ENCODE data around the gene TUBD1.
"Not testable (repeated sequence)": the region's sequence is repeated elsewhere in the genome, so short reads cannot be mapped to it uniquely, and the experiment has no call there.

The TUBD1 gene

DNA sequence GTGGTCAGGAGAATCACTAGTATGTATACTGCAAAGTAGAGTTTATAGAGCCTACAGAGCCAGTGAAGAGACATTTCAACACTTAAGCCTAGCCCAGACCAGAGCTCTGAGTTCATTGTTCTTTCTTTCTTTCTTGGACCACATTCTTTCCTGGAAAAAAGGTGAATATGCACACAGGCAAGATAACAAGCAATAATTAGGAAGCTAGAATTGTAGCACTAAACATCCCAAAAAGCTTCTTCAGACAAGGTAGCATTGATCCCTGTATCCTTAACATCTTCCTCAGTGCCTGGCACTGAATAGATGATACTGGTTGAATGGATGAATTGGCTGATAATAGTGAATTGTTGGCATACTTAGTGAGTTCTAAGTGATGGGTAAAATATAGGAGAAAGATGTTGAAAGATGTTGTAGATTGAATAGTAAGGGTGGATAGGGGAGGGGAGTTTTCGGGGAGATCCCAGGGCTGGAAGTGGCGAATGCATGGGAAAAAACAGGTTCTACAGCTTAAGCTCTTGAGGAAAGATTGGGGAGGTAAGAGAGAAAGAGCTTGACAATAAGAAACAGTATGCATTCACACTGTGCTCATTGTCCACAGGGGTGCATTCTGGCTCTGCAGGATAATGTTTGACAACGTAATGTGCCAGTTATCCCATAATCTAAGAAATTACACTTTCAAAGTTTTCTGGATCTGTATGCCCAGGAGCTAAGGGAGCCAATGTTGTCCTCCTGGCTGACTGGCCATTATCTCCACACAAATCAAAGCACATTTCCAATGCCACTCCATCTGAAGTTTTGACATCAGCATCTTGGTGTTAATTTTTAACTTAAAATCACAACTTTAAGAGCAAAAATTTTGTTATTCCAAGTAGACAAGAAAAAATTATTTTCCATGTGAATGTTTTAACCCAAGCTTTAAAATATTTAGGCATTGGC is 35.6 kb downstream of the TUBD1 start:
- no peaks in the 10 kb centered on the region for H3K27me3 ChIP-seq (ENCODE audit: insufficient read depth, low read depth, severe bottlenecking)
- no peak for DNase-seq
- no peak overlapping the region for H3K4me3 ChIP-seq (ENCODE audit: low read depth, low read length)
- TF ChIP-seq, protein P1, sequence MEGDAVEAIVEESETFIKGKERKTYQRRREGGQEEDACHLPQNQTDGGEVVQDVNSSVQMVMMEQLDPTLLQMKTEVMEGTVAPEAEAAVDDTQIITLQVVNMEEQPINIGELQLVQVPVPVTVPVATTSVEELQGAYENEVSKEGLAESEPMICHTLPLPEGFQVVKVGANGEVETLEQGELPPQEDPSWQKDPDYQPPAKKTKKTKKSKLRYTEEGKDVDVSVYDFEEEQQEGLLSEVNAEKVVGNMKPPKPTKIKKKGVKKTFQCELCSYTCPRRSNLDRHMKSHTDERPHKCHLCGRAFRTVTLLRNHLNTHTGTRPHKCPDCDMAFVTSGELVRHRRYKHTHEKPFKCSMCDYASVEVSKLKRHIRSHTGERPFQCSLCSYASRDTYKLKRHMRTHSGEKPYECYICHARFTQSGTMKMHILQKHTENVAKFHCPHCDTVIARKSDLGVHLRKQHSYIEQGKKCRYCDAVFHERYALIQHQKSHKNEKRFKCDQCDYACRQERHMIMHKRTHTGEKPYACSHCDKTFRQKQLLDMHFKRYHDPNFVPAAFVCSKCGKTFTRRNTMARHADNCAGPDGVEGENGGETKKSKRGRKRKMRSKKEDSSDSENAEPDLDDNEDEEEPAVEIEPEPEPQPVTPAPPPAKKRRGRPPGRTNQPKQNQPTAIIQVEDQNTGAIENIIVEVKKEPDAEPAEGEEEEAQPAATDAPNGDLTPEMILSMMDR (IDR thresholded peaks at IDR 0.05; ENCODE audit: low read depth, low read length), result no peak
- peaks cover 20% of the 10 kb centered on the region for H3K36me3 ChIP-seq
- no peaks in the 10 kb centered on the region for H3K9me3 ChIP-seq (ENCODE audit: severe bottlenecking)
- H3K27ac ChIP-seq, result no peak overlapping the region

- H3K9me3 ChIP-seq (ENCODE audit: severe bottlenecking); H3K27ac ChIP-seq; H3K36me3 ChIP-seq; DNase-seq; H3K27me3 ChIP-seq (ENCODE audit: insufficient read depth, low read depth, severe bottlenecking); H3K4me3 ChIP-seq (ENCODE audit: low read depth, low read length): not testable (repeated sequence)
Measured at GRCh38 chr17:59853919-59854729, 38.6 kb downstream of the TUBD1 start.

DNA sequence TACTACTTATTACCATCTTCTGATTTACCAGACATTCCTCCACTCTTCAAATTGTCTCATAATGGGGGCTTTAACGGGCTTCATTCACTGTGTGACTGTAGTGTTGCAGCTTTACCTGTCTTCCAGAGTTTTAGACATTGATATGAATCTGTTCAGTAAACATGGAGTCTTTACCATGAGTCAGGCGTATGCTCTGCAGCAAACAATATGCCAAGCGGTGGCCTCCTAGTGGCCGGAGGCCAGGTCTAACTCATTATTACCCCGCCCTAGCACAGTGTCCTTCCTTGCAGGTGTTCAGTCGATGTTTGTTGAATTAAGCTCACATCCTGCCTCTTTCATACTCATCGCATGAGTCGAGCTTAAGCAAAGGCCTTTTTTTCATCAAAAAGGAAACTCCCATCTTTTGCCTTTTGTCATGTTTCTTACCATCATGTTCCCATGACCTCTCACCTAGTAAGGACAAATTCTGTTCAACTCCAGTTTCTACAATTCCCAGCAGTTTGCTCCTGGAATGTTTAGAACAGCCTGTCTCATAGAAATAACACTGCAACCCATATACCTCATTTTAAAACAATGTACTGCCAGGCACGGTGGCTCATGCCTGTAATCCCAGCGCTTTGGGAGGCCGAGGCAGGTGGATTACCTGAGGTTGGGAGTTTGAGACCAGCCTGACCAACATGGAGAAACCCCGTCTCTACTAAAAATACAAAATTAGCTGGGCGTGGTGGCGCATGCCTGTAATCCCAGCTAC is 39.4 kb downstream of the TUBD1 start:
- Histone ChIP-seq H3K36me3 (no peaks in the 10 kb centered on the region), H3K27me3 (ENCODE audit: insufficient read depth, low read depth, severe bottlenecking) (no peaks in the 10 kb centered on the region), H3K4me3 (ENCODE audit: low read depth, low read length) (no peak overlapping the region), H3K9me3 (ENCODE audit: severe bottlenecking) (no peaks in the 10 kb centered on the region), H3K27ac (no peak overlapping the region)
- TF ChIP-seq, protein P1 (IDR thresholded peaks at IDR 0.05; ENCODE audit: low read depth, low read length), result peak; percentile 54
- DNase-seq, result peak; percentile 38

GRCh38 chr17:59852847-59853167 is 39.9 kb downstream of the TUBD1 start:
- not testable (repeated sequence) for H3K9me3 ChIP-seq (ENCODE audit: severe bottlenecking); H3K27me3 ChIP-seq (ENCODE audit: insufficient read depth, low read depth, severe bottlenecking); H3K36me3 ChIP-seq; DNase-seq; H3K27ac ChIP-seq; H3K4me3 ChIP-seq (ENCODE audit: low read depth, low read length)

- Histone ChIP-seq H3K9me3 (ENCODE audit: severe bottlenecking) (no peaks in the 10 kb centered on the region), H3K27me3 (ENCODE audit: insufficient read depth, low read depth, severe bottlenecking) (no peaks in the 10 kb centered on the region), H3K4me3 (ENCODE audit: low read depth, low read length) (no peak overlapping the region), H3K27ac (no peak overlapping the region), H3K36me3 (no peaks in the 10 kb centered on the region)
- no peak for DNase-seq
- TF ChIP-seq, protein P1 (IDR thresholded peaks at IDR 0.05; ENCODE audit: low read depth, low read length), result no peak
Measured at GRCh38 chr17:59851439-59852375, 41.0 kb downstream of the TUBD1 start.

- not testable (repeated sequence) for H3K4me3 ChIP-seq (ENCODE audit: low read depth, low read length); H3K27ac ChIP-seq; H3K27me3 ChIP-seq (ENCODE audit: insufficient read depth, low read depth, severe bottlenecking); H3K36me3 ChIP-seq; H3K9me3 ChIP-seq (ENCODE audit: severe bottlenecking); DNase-seq
Measured at GRCh38 chr17:59850311-59850710, 42.4 kb downstream of the TUBD1 start.

Measured in WERI-Rb-1 (cell line).